ENCODE results near the gene PDCD1. TPM values are rescaled to one million over a fixed set of nuclear protein-coding genes. Genes with fewer than 3 reads are reported as not detected.

PDCD1 gene
- total RNA-seq, 1 donor from 2014 or later, result not detected

DNA sequence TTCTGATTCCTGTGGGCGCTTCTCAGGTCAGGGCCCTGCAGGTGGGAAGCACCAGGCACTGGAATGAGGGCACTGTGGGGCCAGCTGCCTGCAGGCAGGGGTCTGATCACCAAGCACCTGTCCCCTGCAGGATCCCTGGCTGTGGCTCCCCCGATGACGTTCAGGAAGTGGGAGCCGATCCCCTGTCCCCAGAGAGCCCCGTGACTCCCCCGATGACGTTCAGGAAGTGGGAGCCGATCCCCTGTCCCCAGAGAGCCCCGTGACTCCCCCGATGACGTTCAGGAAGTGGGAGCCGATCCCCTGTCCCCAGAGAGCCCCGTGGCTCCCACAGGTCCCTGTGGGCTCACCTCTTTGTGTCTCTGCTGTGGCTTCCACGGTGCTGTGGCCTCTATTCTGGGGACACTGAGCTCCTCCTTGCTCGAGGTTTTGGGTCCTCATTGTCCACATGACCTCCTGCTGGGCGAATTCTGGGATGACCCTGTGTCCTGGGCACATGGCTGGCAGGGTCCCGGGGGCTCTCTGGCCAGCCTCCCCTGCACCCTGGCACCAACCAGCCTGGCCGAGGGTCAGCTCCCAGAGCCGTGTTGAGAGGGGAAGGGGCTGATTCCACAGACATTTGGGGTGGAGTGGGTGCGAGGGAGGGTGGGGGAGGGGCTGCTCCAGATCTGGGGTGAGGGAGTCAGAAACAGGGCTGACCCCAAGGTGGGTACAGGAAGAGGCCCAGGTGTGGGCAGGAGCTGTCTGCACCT, 44.9 kb downstream of the PDCD1 start:
- Mint-ChIP-seq H3K27ac (ENCODE audit: unreplicated experiment) (no peak overlapping the region), H3K9me3 (ENCODE audit: low read depth) (no peaks in the 10 kb centered on the region), H3K4me1 (ENCODE audit: low read depth) (no peaks in the 10 kb centered on the region), H3K36me3 (ENCODE audit: low read depth) (no peaks in the 10 kb centered on the region), H3K27me3 (ENCODE audit: low read depth) (peaks cover 3% of the 10 kb centered on the region), H3K4me3 (ENCODE audit: unreplicated experiment) (no peak overlapping the region)
- no peak for DNase-seq (ENCODE audit: low spot score)
- TF ChIP-seq, protein P1, sequence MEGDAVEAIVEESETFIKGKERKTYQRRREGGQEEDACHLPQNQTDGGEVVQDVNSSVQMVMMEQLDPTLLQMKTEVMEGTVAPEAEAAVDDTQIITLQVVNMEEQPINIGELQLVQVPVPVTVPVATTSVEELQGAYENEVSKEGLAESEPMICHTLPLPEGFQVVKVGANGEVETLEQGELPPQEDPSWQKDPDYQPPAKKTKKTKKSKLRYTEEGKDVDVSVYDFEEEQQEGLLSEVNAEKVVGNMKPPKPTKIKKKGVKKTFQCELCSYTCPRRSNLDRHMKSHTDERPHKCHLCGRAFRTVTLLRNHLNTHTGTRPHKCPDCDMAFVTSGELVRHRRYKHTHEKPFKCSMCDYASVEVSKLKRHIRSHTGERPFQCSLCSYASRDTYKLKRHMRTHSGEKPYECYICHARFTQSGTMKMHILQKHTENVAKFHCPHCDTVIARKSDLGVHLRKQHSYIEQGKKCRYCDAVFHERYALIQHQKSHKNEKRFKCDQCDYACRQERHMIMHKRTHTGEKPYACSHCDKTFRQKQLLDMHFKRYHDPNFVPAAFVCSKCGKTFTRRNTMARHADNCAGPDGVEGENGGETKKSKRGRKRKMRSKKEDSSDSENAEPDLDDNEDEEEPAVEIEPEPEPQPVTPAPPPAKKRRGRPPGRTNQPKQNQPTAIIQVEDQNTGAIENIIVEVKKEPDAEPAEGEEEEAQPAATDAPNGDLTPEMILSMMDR (IDR thresholded peaks at IDR 0.05), result no peak

DNA sequence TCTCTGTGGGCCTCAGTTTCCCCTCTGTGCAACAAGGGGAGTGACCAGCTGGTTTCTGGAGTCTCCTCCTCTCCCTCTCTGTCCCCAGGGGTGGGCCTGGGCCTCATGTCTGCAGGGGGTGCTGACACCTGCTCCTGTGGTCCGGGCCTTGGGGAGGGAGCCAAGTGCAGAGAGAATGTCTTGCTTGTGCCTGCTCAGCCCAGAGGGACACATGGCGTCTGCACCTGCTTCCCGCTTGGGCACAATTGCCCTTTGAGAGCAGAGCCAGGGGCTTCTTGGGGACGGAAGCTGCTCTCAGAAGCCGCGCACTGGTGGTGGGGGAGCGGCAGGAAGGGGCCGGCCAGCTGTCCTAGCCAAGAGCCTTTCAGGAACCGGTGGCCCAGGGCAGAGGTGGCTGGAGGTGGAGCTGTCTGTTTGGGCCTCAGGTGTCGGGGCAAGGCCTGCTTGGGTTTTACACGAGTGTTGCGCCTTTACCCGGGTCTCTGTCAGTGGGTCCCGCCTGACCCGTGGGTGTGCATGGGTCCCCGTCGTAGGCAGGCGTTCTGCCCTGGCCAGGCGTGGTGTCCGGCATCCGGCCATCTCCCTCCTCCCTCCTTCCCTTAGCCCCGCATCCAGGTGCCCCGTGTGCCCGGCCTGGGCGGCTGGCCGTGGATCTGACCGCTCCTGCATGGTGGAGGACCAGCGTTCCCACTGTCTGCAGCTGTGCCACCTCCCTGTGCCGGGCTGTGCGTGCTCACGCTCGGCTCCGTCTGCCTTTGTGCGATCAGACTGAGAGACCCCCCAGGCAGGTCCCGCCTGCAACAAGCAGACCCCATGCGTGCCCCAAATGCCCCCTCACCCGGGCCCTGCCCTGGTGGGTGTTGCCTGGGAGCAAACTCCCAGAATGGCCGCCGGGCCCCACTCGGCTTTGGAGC, 45.7 kb downstream of the PDCD1 start:
- H3K4me1 Mint-ChIP-seq (ENCODE audit: low read depth), result peaks cover 4% of the 10 kb centered on the region
- peaks cover 3% of the 10 kb centered on the region for H3K27me3 Mint-ChIP-seq (ENCODE audit: low read depth)
- DNase-seq (ENCODE audit: low spot score), result peak; percentile 89
- TF ChIP-seq, protein P1 (IDR thresholded peaks at IDR 0.05), result no peak
- H3K36me3 Mint-ChIP-seq (ENCODE audit: low read depth), result no peaks in the 10 kb centered on the region
- H3K9me3 Mint-ChIP-seq (ENCODE audit: low read depth), result no peaks in the 10 kb centered on the region
- no peak overlapping the region for H3K4me3 Mint-ChIP-seq (ENCODE audit: unreplicated experiment)
- H3K27ac Mint-ChIP-seq (ENCODE audit: unreplicated experiment), result no peak overlapping the region

DNA sequence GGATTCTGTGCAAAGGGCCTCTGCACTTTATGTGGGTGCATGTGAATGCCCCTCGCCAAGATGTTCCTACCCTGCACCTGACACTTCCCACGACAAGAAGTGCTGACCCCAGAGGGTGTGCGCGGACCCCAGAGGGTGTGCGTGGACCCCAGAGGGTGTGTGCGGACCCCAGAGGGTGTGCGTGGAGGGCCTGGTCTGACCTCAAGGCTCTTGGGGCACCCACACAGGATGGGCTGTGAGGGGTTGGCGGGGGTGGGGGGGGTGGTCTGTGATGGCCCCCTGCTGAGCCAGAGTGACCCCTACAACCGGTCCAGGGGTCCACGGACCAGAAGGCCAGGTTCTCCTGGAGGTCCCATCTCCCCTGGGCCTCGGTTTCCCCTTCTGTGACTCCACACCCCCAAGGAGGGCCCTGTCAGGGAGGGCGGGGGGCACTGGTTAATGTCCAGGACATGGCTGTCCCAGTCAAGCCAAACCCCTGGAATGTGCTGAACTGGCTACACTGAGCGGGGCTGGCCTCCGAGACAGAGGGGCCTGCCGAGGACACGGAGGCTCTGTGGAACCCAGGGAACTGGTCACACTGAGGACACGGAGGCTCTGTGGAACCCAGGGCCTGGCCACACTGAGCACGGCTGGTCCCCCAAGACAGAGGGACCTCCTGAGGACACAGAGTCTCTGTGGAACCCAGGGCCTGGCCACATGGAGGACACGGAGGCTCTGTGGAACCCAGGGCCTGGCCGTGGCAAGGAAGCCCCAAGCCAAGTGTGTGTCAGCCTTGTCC, 46.6 kb downstream of the PDCD1 start:
- no peaks in the 10 kb centered on the region for H3K9me3 Mint-ChIP-seq (ENCODE audit: low read depth)
- H3K4me3 Mint-ChIP-seq (ENCODE audit: unreplicated experiment), result no peak overlapping the region
- peak; percentile 89 for DNase-seq (ENCODE audit: low spot score)
- TF ChIP-seq, protein P1 (IDR thresholded peaks at IDR 0.05), result no peak
- no peaks in the 10 kb centered on the region for H3K36me3 Mint-ChIP-seq (ENCODE audit: low read depth)
- peaks cover 5% of the 10 kb centered on the region for H3K4me1 Mint-ChIP-seq (ENCODE audit: low read depth)
- H3K27ac Mint-ChIP-seq (ENCODE audit: unreplicated experiment), result no peak overlapping the region
- H3K27me3 Mint-ChIP-seq (ENCODE audit: low read depth), result peaks cover 3% of the 10 kb centered on the region

DNA sequence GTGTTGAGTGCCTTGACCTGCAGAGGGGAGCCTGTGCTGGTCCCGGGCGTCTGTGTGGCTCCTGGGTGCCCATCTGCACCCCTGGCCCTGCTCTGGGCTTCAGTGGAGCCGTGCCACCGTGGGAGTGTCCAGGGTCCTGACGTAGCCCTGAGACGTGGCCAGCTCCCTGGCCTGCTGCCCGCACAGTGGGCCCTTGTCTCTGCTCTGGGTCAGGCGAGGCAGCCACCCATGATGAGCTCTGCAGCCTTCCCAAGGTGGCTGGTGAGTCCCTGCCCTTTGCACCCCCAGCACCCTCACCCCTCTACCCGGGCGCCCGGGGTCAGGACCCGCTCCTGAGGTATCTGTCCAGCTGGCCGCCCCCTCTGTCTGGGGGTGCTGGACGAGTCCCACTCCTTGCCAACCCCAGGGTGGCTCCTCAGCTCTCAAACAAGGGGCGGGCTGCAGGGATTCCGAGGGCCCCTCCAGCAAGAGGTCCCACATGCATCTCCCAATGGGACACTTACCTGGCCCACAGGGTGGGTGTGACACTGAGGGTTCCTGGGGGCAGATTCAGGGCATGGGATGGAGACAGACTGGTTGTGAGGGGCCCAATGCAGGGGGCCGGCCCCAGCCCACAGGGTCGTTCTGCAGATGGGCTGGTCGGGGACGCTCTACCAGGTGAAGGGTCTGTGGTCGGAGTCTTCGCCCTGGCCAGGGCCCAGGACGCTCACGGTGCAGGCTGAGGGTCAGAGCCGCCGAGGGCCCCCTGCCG, 47.3 kb downstream of the PDCD1 start:
- H3K4me1 Mint-ChIP-seq (ENCODE audit: low read depth), result peaks cover 5% of the 10 kb centered on the region
- H3K27me3 Mint-ChIP-seq (ENCODE audit: low read depth), result peaks cover 3% of the 10 kb centered on the region
- H3K36me3 Mint-ChIP-seq (ENCODE audit: low read depth), result no peaks in the 10 kb centered on the region
- TF ChIP-seq, protein P1 (IDR thresholded peaks at IDR 0.05), result no peak
- no peak overlapping the region for H3K27ac Mint-ChIP-seq (ENCODE audit: unreplicated experiment)
- H3K4me3 Mint-ChIP-seq (ENCODE audit: unreplicated experiment), result no peak overlapping the region
- DNase-seq (ENCODE audit: low spot score), result peak; percentile 90
- H3K9me3 Mint-ChIP-seq (ENCODE audit: low read depth), result no peaks in the 10 kb centered on the region

Data from chondrocyte (in vitro differentiated cells).